Lung (tissue), 12 donors: ENCODE results near the gene RASAL1. TPM values are rescaled to one million over a fixed set of nuclear protein-coding genes. Genes with fewer than 3 reads are reported as not detected.

Experiments
- ATAC-seq: fragments of 200-7000 bp; cut with Tn5 transposase; one replicate; pipeline ENCODE4 v1.9.1; 2020; ENCODE audit warnings: moderate number of reproducible peaks; ENCODE audit not compliant: insufficient read depth, low FRiP score
- DNase-seq, 3 donors: peaks; one replicate each; pipeline ENCODE4 v3.0.0-alpha.2; 2013 to 2017
- H3K27ac ChIP-seq, 2 donors: one replicate each; pipeline ENCODE4 v1.5.1; 2013; ENCODE audit warnings: mild to moderate bottlenecking in 2 of 2, moderate library complexity in 2 of 2, control low read depth in 1 of 2, inconsistent platforms in 1 of 2, low read depth in 1 of 2, low read length in 1 of 2
- H3K27me3 ChIP-seq, 3 donors: one replicate each; pipeline ENCODE4 v1.5.1; 2013; ENCODE audit warnings: low read length in 2 of 3; ENCODE audit not compliant: control insufficient read depth in 3 of 3, insufficient read depth in 3 of 3
- H3K36me3 ChIP-seq, 4 donors: one replicate each; pipeline ENCODE4 v1.5.1; 2013; ENCODE audit warnings: low read length in 4 of 4, mild to moderate bottlenecking in 1 of 4, moderate library complexity in 1 of 4; ENCODE audit not compliant: control insufficient read depth in 4 of 4, insufficient read depth in 4 of 4
- H3K4me1 ChIP-seq, 5 donors: one replicate each; pipeline ENCODE4 v1.5.1; 2013; ENCODE audit warnings: low read length in 5 of 5, mild to moderate bottlenecking in 2 of 5, moderate library complexity in 1 of 5; ENCODE audit not compliant: control insufficient read depth in 5 of 5, insufficient read depth in 5 of 5
- H3K4me3 ChIP-seq: one replicate; pipeline ENCODE4 v1.5.1; 2013; ENCODE audit warnings: mild to moderate bottlenecking, control low read depth, moderate library complexity
- H3K9ac ChIP-seq, 2 donors: one replicate each; pipeline ENCODE4 v1.5.1; 2013; ENCODE audit warnings: low read length in 2 of 2, control low read depth in 1 of 2; ENCODE audit not compliant: insufficient read depth in 1 of 2
- H3K9me3 ChIP-seq, 4 donors: one replicate each; pipeline ENCODE4 v1.5.1; 2013; ENCODE audit warnings: low read length in 3 of 4, mild to moderate bottlenecking in 1 of 4, moderate library complexity in 1 of 4; ENCODE audit not compliant: control insufficient read depth in 4 of 4, insufficient read depth in 3 of 4
- CTCF ChIP-seq: IDR thresholded peaks from 2 replicates; pipeline ENCODE4 v1.5.1; 2012; ENCODE audit warnings: mild to moderate bottlenecking; ENCODE audit errors: control extremely low read depth, extremely low read depth
- WGBS, 2 donors: extraction: QIAGEN DNeasy Blood & Tissue Kit; methylation state at CpG; one replicate each; pipeline ENCODE4 v1.1.7; 2013; 5-methylcytosine and 5-hydroxymethylcytosine counted together
- polyA plus RNA-seq, 2 donors: library from polyadenylated mRNA; stranded (reverse); fragments of 200-250 nt; gene quantifications; one replicate each; pipeline ENCODE4 v1.2.1, GENCODE V29; 2013
- total RNA-seq, 2 donors: library from RNA; depleted of rRNA in 1 of 2; stranded (reverse); fragments of >200 nt in 1 of 2; gene quantifications; one replicate each; pipeline ENCODE4 v1.2.1, GENCODE V29; 2014 to 2021
- donor health status: control.
- donor health status: control.
- donor health status: Bipolar disorder and iron deficiency.
- donor health status: healthy.
- donor health status: DM: yes; HTN: yes; CAD: no.

Gene RASAL1
- total and polyA plus RNA-seq, 4 donors = 0.09 to 1.8 (median 0.62) TPM

DNA sequence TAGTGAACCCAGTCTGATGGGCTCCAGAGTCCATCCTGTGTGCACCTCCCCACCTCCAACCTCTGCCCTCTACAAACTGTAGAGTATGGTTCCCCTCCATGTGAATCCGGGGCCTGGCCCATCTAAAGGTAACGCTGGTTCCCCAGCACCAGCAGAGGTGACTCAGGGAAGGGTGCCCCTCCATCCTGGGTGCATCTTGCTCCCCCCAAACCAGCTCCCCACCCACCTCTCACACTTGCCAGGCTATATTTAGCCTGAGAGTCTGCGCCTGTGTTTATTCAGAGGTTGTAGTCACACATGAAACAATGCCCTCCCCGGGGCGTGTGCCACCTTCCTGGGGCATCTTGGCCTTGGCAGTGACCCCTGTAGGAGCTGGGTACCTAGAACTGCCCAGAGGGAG is 26.2 kb downstream of the RASAL1 start:
- 70 to 83% methylated on average over 5 of the region's 5 CpGs for WGBS, 2 donors
- Histone ChIP-seq H3K9me3 (no peaks in the 10 kb centered on the region), H3K4me3 (no peak overlapping the region), H3K36me3 (no peaks in the 10 kb centered on the region), H3K9ac (no peak overlapping the region), H3K27ac (no peak overlapping the region), H3K4me1 (no peaks in the 10 kb centered on the region), H3K27me3 (peaks cover 0 to 4% (median 2%) of the 10 kb centered on the region in 3 donors)
- ATAC-seq (no peak), DNase-seq (no peak)
- TF ChIP-seq CTCF = no peak

GRCh38 chr12:113108308-113108707 is 27.3 kb downstream of the RASAL1 start:
- ATAC-seq (no peak), DNase-seq (no peak)
- TF ChIP-seq CTCF = no peak
- no peak overlapping the region for H3K27ac ChIP-seq
- peaks cover 0 to 3% (median 0%) of the 10 kb centered on the region in 5 donors for H3K4me1 ChIP-seq
- 92 to 95% methylated on average over 4 of the region's 4 CpGs for WGBS, 2 donors
- H3K4me3 ChIP-seq = no peak overlapping the region
- H3K9ac ChIP-seq = no peak overlapping the region
- H3K27me3 ChIP-seq = peaks cover 0 to 4% (median under 1%) of the 10 kb centered on the region in 3 donors
- no peaks in the 10 kb centered on the region for H3K9me3 ChIP-seq
- H3K36me3 ChIP-seq = no peaks in the 10 kb centered on the region

DNA sequence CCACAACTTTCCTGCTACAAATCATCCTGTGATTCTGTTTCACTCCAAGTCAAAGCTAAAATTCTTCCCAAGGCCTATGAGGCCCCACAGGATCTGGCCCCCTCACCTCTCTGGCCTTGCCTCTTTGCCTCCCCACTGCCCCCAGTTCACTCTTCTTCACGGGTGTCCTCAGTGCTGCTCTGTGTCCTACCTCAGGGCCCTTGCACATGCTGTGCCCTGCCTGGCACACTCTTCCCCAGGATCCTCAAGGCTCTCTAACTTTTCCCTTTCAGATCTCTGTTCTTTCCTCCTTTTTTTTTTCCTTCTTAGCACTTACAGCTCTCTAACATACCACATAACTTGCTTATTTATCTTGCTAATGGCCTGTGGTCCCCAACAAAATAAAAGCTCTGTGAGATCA is 29.2 kb downstream of the RASAL1 start:
- peaks cover 0 to 4% (median 0%) of the 10 kb centered on the region in 3 donors for H3K27me3 ChIP-seq
- ATAC-seq = no peak
- TF ChIP-seq CTCF = no peak

More for the DNA sequence above, 29.2 kb downstream of the RASAL1 start:
- DNase-seq = no peak
- Histone ChIP-seq H3K36me3 (no peaks in the 10 kb centered on the region), H3K4me3 (no peak overlapping the region), H3K9me3 (no peaks in the 10 kb centered on the region), H3K9ac (no peak overlapping the region), H3K4me1 (peaks cover 0 to 3% (median 0%) of the 10 kb centered on the region in 5 donors), H3K27ac (no peak overlapping the region)
- WGBS, 2 donors = 83 to 100% methylated on average over 1 of the region's 1 CpG
